B cell (primary cell): ENCODE measurements around the gene AP5S1. TPM values are rescaled to one million over a fixed set of nuclear protein-coding genes. Genes with fewer than 3 reads are reported as not detected.

ENCODE experiments used
- ATAC-seq: fragments of 200-7000 bp; cut with Tn5 transposase; one replicate; pipeline ENCODE4 v1.10.0; 2021; ENCODE audit warnings: low read depth, mild to moderate bottlenecking, moderate number of reproducible peaks, moderate library complexity
- CTCF ChIA-PET: fragments of 350-600 bp; sonication (Branson Sonifier 250); formaldehyde crosslinking; loops from one replicate; lab custom pipeline; 2021; ENCODE audit warnings: antibody characterized with exemption, inconsistent platforms; lab: Charles Lee
- POLR2A ChIA-PET: fragments of 350-600 bp; sonication (Branson Sonifier 250); formaldehyde crosslinking; loops from one replicate; lab custom pipeline; 2021; ENCODE audit warnings: antibody characterized with exemption; lab: Charles Lee
- DNase-seq: peaks from one replicate; pipeline ENCODE4 v3.0.0; 2013
- H2AFZ ChIP-seq: 2 replicates; pipeline ENCODE4 v1.6.1; 2012; ENCODE audit warnings: mild to moderate bottlenecking, low read depth, low read length; ENCODE audit not compliant: insufficient read depth, poor library complexity, severe bottlenecking
- H3K27ac ChIP-seq, 2 donors: 1 replicate in 1 of 2; 2 replicates in 1 of 2; pipeline ENCODE4 v1.5.1; 2012 to 2013; ENCODE audit warnings: low read length in 2 of 2, mild to moderate bottlenecking in 2 of 2, moderate library complexity in 1 of 2
- H3K27me3 ChIP-seq, 4 experiments: fragments of 200-600 bp in 1 of 4; sonication (generic) in 1 of 4; replicated peaks in 1 of 4; 1 replicate in 2 of 4; 2 replicates in 2 of 4; pipeline versions ENCODE4 v1.6.1 to v1.7.0; 2013 to 2016; ENCODE audit warnings: low read length in 3 of 4, mild to moderate bottlenecking in 2 of 4, mixed read lengths in 1 of 4, moderate library complexity in 1 of 4; ENCODE audit not compliant: insufficient read depth in 4 of 4, control insufficient read depth in 3 of 4; ENCODE audit errors: control extremely low read depth in 1 of 4
- H3K36me3 ChIP-seq, 2 experiments: replicated peaks in 1 of 2; 1 replicate in 1 of 2; 2 replicates in 1 of 2; pipeline versions ENCODE4 v1.6.1 to v1.7.1; 2013; ENCODE audit warnings: low read length in 1 of 2; ENCODE audit not compliant: insufficient read depth in 2 of 2, control insufficient read depth in 1 of 2; ENCODE audit errors: control extremely low read depth in 1 of 2, extremely low read depth in 1 of 2
- H3K4me1 ChIP-seq, 2 donors: fragments of 200-600 bp in 1 of 2; sonication (generic) in 1 of 2; 1 replicate in 1 of 2; 2 replicates in 1 of 2; pipeline versions ENCODE4 v1.5.1 to v1.6.1; 2013 to 2017; ENCODE audit warnings: low read length in 2 of 2; ENCODE audit not compliant: control insufficient read depth in 2 of 2, insufficient read depth in 2 of 2
- H3K4me2 ChIP-seq: replicated peaks from 2 replicates; pipeline ENCODE3; 2012; ENCODE audit warnings: mild to moderate bottlenecking, low read depth, low read length; ENCODE audit not compliant: poor library complexity, severe bottlenecking
- H3K4me3 ChIP-seq, 5 experiments: fragments of 200-600 bp in 1 of 5; sonication (generic) in 1 of 5; 1 replicate in 3 of 5; 2 replicates in 2 of 5; pipeline versions ENCODE4 v1.5.1 to v1.7.0; 2011 to 2016; ENCODE audit warnings: low read length in 4 of 5, mild to moderate bottlenecking in 4 of 5, low read depth in 2 of 5, control low read depth in 1 of 5, moderate library complexity in 1 of 5; ENCODE audit not compliant: insufficient read depth in 1 of 5; ENCODE audit errors: control extremely low read depth in 1 of 5, extremely low read depth in 1 of 5
- H3K79me2 ChIP-seq: fragments of 200-600 bp; sonication (generic); one replicate; pipeline ENCODE4 v1.6.0; 2016; ENCODE audit warnings: low read length; ENCODE audit not compliant: control insufficient read depth, insufficient read depth
- H3K9ac ChIP-seq: fragments of 200-600 bp; sonication (generic); 2 replicates; pipeline ENCODE4 v1.6.1; 2017; ENCODE audit warnings: mild to moderate bottlenecking, low read length, moderate library complexity
- H3K9me3 ChIP-seq, 3 donors: one replicate each; pipeline versions ENCODE4 v1.6.1 to v1.7.1; 2013; ENCODE audit warnings: low read length in 2 of 3; ENCODE audit not compliant: control insufficient read depth in 2 of 3, insufficient read depth in 1 of 3; ENCODE audit errors: control extremely low read depth in 1 of 3
- H4K20me1 ChIP-seq: 2 replicates; pipeline ENCODE4 v1.6.0; 2012; ENCODE audit warnings: mild to moderate bottlenecking, low read length; ENCODE audit not compliant: insufficient read depth, control insufficient read depth, poor library complexity, severe bottlenecking
- H3K27ac Mint-ChIP-seq: one replicate; pipeline ENCODE4 v1.8.0; 2021; ENCODE audit warnings: mixed read lengths
- H3K27me3 Mint-ChIP-seq: one replicate; pipeline ENCODE4 v1.8.0; 2021; ENCODE audit warnings: mixed read lengths
- H3K4me1 Mint-ChIP-seq: one replicate; pipeline ENCODE4 v1.8.0; 2021; ENCODE audit warnings: mixed read lengths
- H3K4me3 Mint-ChIP-seq: one replicate; pipeline ENCODE4 v1.8.0; 2021; ENCODE audit warnings: mixed read lengths
- H3K9me3 Mint-ChIP-seq: one replicate; pipeline ENCODE4 v1.8.0; 2022; ENCODE audit warnings: mixed read lengths; ENCODE audit not compliant: insufficient read depth
- CTCF ChIP-seq: fragments of 200-600 bp; IDR thresholded peaks from one replicate; pipeline ENCODE4 v1.8.0; 2022; ENCODE audit warnings: antibody characterized with exemption, mild to moderate bottlenecking
- EZH2 ChIP-seq: IDR thresholded peaks from 2 replicates; pipeline ENCODE4 v1.6.1; 2012; ENCODE audit warnings: borderline replicate concordance, low read depth, mild to moderate bottlenecking, moderate library complexity, low read length; ENCODE audit not compliant: insufficient read depth, poor library complexity, severe bottlenecking
- whole genome bisulfite sequencing: methylation state at CpG from one replicate; pipeline ENCODE4 v1.1.5; 2013; ENCODE audit warnings: missing lambda C conversion rate; ENCODE audit not compliant: insufficient coverage; 5-methylcytosine and 5-hydroxymethylcytosine counted together
- intact Hi-C: fragments of 100-400 bp; cut with micrococcal nuclease; formaldehyde crosslinking; loops from one replicate; pipeline ENCODE4 v1.10.0; 2022
- polyA plus RNA-seq: library from polyadenylated mRNA; depleted of rRNA; stranded (reverse); fragments of >200 nt; gene quantifications from 2 replicates; pipeline ENCODE4 v1.2.3, GENCODE V29; 2012
- total RNA-seq, 2 donors: library from RNA; stranded (reverse); fragments of 120-200 nt in 1 of 2; gene quantifications; 1 replicate in 1 of 2; 2 replicates in 1 of 2; pipeline versions ENCODE4 v1.2.3 to v1.2.4, GENCODE V29; 2013 to 2022

The AP5S1 gene
- total and polyA plus RNA-seq, 2 donors (not counting 1 experiment from before 2014, with no cell fraction given): 9.2 to 12.6 TPM

DNA sequence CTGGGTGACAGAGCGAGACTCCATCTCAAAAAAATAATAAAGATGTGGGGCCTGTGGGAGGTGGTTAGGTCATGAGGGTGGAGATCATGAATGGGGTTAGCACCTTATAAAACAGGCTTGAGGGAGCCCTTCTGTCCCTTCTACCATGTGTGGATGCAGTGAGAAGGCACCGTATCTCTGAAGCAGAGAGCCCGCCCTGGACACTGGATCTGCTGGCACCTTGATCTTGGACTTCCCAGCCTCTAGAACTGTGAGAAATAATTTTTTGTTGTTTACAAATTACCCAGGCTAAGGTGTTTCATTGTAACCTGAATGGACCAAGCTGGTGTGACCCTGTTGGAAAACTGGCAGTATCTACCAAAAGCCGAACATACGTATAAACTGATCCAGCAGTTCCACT lies 53.2 kb downstream of the AP5S1 start:
- H2AFZ ChIP-seq: no peak overlapping the region
- no peak overlapping the region for H3K9ac ChIP-seq
- Mint-ChIP-seq H3K27me3 (no peaks in the 10 kb centered on the region), H3K9me3 (no peaks in the 10 kb centered on the region), H3K4me1 (peaks cover 18% of the 10 kb centered on the region), H3K4me3 (no peak overlapping the region), H3K27ac (no peak overlapping the region)
- H4K20me1 ChIP-seq: peaks cover 17% of the 10 kb centered on the region
- DNase-seq (no peak), ATAC-seq (no peak)
- no peak overlapping the region for H3K4me3 ChIP-seq
- 94% methylated on average over 3 of the region's 5 CpGs for WGBS
- no peak for TF ChIP-seq CTCF
- no peak for TF ChIP-seq EZH2
- no peaks in the 10 kb centered on the region for H3K9me3 ChIP-seq
- POLR2A ChIA-PET: no interaction called here
- CTCF ChIA-PET: interaction anchor here (1.3 kb wide), 1 partner anchor 87 kb away, joined by 3 read pairs; the partner anchor contains the start of gene CENPB
- intact Hi-C loops: no loop called here
- H3K36me3 ChIP-seq: peaks cover 0 to 25% of the 10 kb centered on the region in 2 experiments
- H3K4me2 ChIP-seq: no peak overlapping the region
- no peak overlapping the region for H3K27ac ChIP-seq
- H3K79me2 ChIP-seq: peaks cover 18% of the 10 kb centered on the region
- no peaks in the 10 kb centered on the region for H3K27me3 ChIP-seq
- H3K4me1 ChIP-seq: no peaks in the 10 kb centered on the region

DNA sequence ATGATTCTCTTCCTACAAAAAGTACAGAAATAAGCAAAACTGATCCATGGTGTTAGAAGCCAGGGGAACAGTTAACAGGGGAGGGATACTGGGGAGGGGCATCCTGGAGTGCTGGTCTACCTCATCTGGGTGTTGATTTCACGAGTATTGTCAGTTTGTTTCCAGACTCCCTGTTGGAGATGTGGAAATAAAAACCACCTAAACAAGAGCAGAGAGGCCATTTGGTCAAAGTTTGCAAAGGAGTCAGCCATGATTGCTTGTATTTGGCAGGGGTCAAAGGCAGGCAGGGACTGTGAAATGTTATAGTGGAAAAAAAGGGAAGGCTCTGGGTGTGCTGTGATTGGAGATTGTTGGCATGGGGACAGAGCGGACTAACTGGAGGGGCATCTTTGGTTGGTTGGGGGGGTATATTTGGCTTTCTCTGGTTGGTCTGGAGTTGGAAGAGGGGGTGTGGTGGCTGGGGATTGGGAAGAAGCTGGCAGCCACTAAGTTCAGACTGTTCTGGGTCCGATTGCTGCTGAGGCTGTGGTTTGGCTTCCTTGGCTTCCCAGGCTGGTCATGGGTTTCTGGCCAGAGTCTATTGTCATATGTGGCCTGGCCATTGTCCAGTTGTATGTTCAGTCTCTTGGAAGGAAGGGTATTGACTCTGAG lies 54.0 kb downstream of the AP5S1 start:
- H3K9me3 Mint-ChIP-seq: no peaks in the 10 kb centered on the region
- intact Hi-C loops: no loop called here
- Histone ChIP-seq H2AFZ (no peak overlapping the region), H3K9ac (no peak overlapping the region), H3K9me3 (no peaks in the 10 kb centered on the region), H3K4me2 (no peak overlapping the region), H3K27me3 (no peaks in the 10 kb centered on the region), H3K4me3 (no peak overlapping the region), H3K79me2 (peaks cover 18% of the 10 kb centered on the region), H3K36me3 (peaks cover 0 to 25% of the 10 kb centered on the region in 2 experiments), H3K27ac (no peak overlapping the region), H4K20me1 (peaks cover 17% of the 10 kb centered on the region), H3K4me1 (no peaks in the 10 kb centered on the region)
- H3K4me3 Mint-ChIP-seq: no peak overlapping the region
- TF ChIP-seq CTCF: no peak
- no peak for TF ChIP-seq EZH2
- H3K4me1 Mint-ChIP-seq: peaks cover 18% of the 10 kb centered on the region
- ChIA-PET CTCF (interaction anchor here (1.3 kb wide), 1 partner anchor 88 kb away, joined by 3 read pairs; the partner anchor contains the start of gene CENPB), POLR2A (no interaction called here)
- no peaks in the 10 kb centered on the region for H3K27me3 Mint-ChIP-seq
- 93% methylated on average over 3 of the region's 3 CpGs for WGBS
- no peak overlapping the region for H3K27ac Mint-ChIP-seq
- ATAC-seq (no peak), DNase-seq (no peak)
